HCT116 (cell line): ENCODE results near the gene KHK. TPM values are rescaled to one million over a fixed set of nuclear protein-coding genes. Genes with fewer than 3 reads are reported as not detected.

Experiments used
- ATAC-seq: fragments of 200-7000 bp; cut with Tn5 transposase; 2 replicates; pipeline ENCODE4 v1.9.1; 2020; ENCODE audit warnings: mild to moderate bottlenecking, moderate library complexity
- BruUV-seq: library from RNA; stranded (reverse); fragments of 400-500 nt; replicated peaks from 2 replicates; lab custom pipeline; 2021; lab: Mats Ljungman, UMichigan
- CTCF ChIA-PET: fragments of 300-600 bp; sonication (Branson Sonifier 250); formaldehyde crosslinking; loops from one replicate; lab custom pipeline; 2021; ENCODE audit warnings: antibody characterized with exemption; lab: Charles Lee
- POLR2A ChIA-PET: fragments of 300-600, 350-600 bp; sonication (Branson Sonifier 250); formaldehyde crosslinking; loops from one replicate; lab custom pipeline; 2021; ENCODE audit warnings: antibody characterized with exemption; lab: Charles Lee
- RAD21 ChIA-PET, 2 experiments: fragments of 300-600 bp; sonication (Branson Sonifier 250); formaldehyde crosslinking; loops; one replicate each; lab custom pipeline; 2023; ENCODE audit warnings: low total read pairs in 2 of 2; ENCODE audit not compliant: uncharacterized antibody in 2 of 2, unreplicated experiment in 2 of 2, low non-redundant PET in 1 of 2; lab: Charles Lee
- DNase-seq: peaks from one replicate; pipeline ENCODE4 v3.0.0-alpha.2; 2010; ENCODE audit warnings: low read depth, low spot score
- H2AFZ ChIP-seq: fragments of 200-600 bp; shearing (Covaris generic), sonication (generic); 2 replicates; pipeline ENCODE4 v1.6.1; 2017; ENCODE audit warnings: low read depth, mixed run types, mixed read lengths, antibody characterized with exemption, low read length; ENCODE audit not compliant: poor library complexity, severe bottlenecking
- H3K27ac ChIP-seq: 2 replicates; pipeline ENCODE4 v1.5.1; 2012; ENCODE audit warnings: low read depth, low read length
- H3K27me3 ChIP-seq: fragments of 200-600 bp; sonication (generic); 2 replicates; pipeline ENCODE4 v1.6.1; 2016; ENCODE audit warnings: mixed run types, low read length, mixed read lengths; ENCODE audit not compliant: insufficient read depth
- H3K36me3 ChIP-seq, 2 experiments: fragments of 200-500 bp in 1 of 2; fragments of 200-600 bp in 1 of 2; sonication (Bioruptor generic) in 1 of 2; sonication (generic) in 1 of 2; 2 replicates each; pipeline versions ENCODE4 v1.5.1 to v1.6.1; 2014 to 2016; ENCODE audit warnings: low read length in 2 of 2, inconsistent platforms in 1 of 2, mixed read lengths in 1 of 2, mixed run types in 1 of 2; ENCODE audit not compliant: insufficient read depth in 2 of 2, control insufficient read depth in 1 of 2
- H3K4me1 ChIP-seq, 2 experiments: fragments of 200-600 bp in 1 of 2; sonication (generic) in 1 of 2; 2 replicates each; pipeline versions ENCODE4 v1.5.1 to v1.6.1; 2012 to 2017; ENCODE audit warnings: low read length in 2 of 2, inconsistent platforms in 1 of 2, mild to moderate bottlenecking in 1 of 2, mixed read lengths in 1 of 2, mixed run types in 1 of 2, moderate library complexity in 1 of 2; ENCODE audit not compliant: insufficient read depth in 2 of 2, control insufficient read depth in 1 of 2
- H3K4me2 ChIP-seq: fragments of 200-600 bp; sonication (generic); 2 replicates; pipeline ENCODE4 v1.6.1; 2017; ENCODE audit warnings: mixed run types, low read length, mixed read lengths
- H3K4me3 ChIP-seq, 2 experiments: fragments of 200-600 bp in 1 of 2; sonication (generic) in 1 of 2; replicated peaks in 1 of 2; 2 replicates each; pipeline ENCODE4 v1.5.1; 2011 to 2016; ENCODE audit warnings: low read length in 2 of 2, control low read depth in 1 of 2, low read depth in 1 of 2, mild to moderate bottlenecking in 1 of 2, mixed read lengths in 1 of 2, mixed run types in 1 of 2
- H3K79me2 ChIP-seq: fragments of 200-600 bp; sonication (generic); 2 replicates; pipeline ENCODE4 v1.6.1; 2017; ENCODE audit warnings: mild to moderate bottlenecking, mixed run types, low read length, moderate library complexity, mixed read lengths; ENCODE audit not compliant: insufficient read depth
- H3K9ac ChIP-seq: fragments of 200-600 bp; sonication (generic); 2 replicates; pipeline ENCODE4 v1.6.1; 2016; ENCODE audit warnings: low read length, mixed read lengths
- H3K9me2 ChIP-seq: fragments of 200-600 bp; sonication (generic), shearing (Covaris generic); 2 replicates; pipeline ENCODE4 v1.6.1; 2017; ENCODE audit warnings: mixed run types, mild to moderate bottlenecking, moderate library complexity; ENCODE audit not compliant: insufficient read depth
- H3K9me3 ChIP-seq, 2 experiments: fragments of 200-500 bp in 1 of 2; fragments of 200-600 bp in 1 of 2; sonication (Bioruptor generic) in 1 of 2; sonication (generic) in 1 of 2; 2 replicates each; pipeline ENCODE4 v1.6.1; 2014 to 2017; ENCODE audit warnings: low read length in 2 of 2, mixed read lengths in 2 of 2, inconsistent platforms in 1 of 2, low read depth in 1 of 2, mild to moderate bottlenecking in 1 of 2, mixed run types in 1 of 2, moderate library complexity in 1 of 2; ENCODE audit not compliant: control insufficient read depth in 1 of 2, insufficient read depth in 1 of 2
- H4K20me1 ChIP-seq: fragments of 200-600 bp; sonication (generic), shearing (Covaris generic); 2 replicates; pipeline ENCODE4 v1.6.1; 2017; ENCODE audit warnings: mixed run types, mild to moderate bottlenecking, moderate library complexity; ENCODE audit not compliant: insufficient read depth
- CEBPB ChIP-seq: IDR thresholded peaks from 2 replicates; pipeline ENCODE4 v1.6.1; 2012; ENCODE audit warnings: low read depth
- EZH2phosphoT487 ChIP-seq: fragments of 200-600 bp; IDR thresholded peaks from 2 replicates; pipeline ENCODE4 v1.6.1; 2018; ENCODE audit warnings: antibody characterized with exemption, borderline replicate concordance
- FOSL1 ChIP-seq: IDR thresholded peaks from 2 replicates; pipeline ENCODE4 v1.6.1; 2012; ENCODE audit warnings: low read depth
- POLR2A ChIP-seq: IDR thresholded peaks from 2 replicates; pipeline ENCODE4 v1.7.0; 2011; ENCODE audit warnings: borderline replicate concordance; ENCODE audit not compliant: insufficient read depth, insufficient read length; ENCODE audit errors: extremely low read depth
- POLR2AphosphoS5 ChIP-seq: IDR thresholded peaks from 2 replicates; pipeline ENCODE4 v1.6.1; 2011; ENCODE audit warnings: mild to moderate bottlenecking, low read depth, low read length, moderate library complexity
- RAD21 ChIP-seq: IDR thresholded peaks from 2 replicates; pipeline ENCODE4 v1.6.1; 2012; ENCODE audit warnings: low read depth, mild to moderate bottlenecking
- intact Hi-C: fragments of 100-400 bp; cut with micrococcal nuclease; formaldehyde crosslinking; loops from 2 replicates; pipeline ENCODE4 v1.10.0; 2022
- total RNA-seq: library from RNA; stranded (reverse); gene quantifications from one replicate; pipeline ENCODE4 v1.2.1, GENCODE V29; 2021; ENCODE audit not compliant: unreplicated experiment
- TF ChIP-seq, protein P1 (sequence below): IDR thresholded peaks from 2 replicates; pipeline ENCODE4 v1.6.1; 2012; ENCODE audit warnings: low read depth
- TF ChIP-seq, protein P2 (sequence below): IDR thresholded peaks from 2 replicates; pipeline ENCODE4 v1.6.1; 2011; ENCODE audit warnings: mild to moderate bottlenecking, low read length, moderate library complexity; ENCODE audit not compliant: insufficient replicate concordance; ENCODE audit errors: extremely low read depth

The KHK gene
- total RNA-seq, 1 experiment from 2014 or later, result 6.7 TPM

- POLR2A ChIA-PET, result interaction anchor here (0.7 kb wide), 1 partner anchor 21 kb away, joined by 3 read pairs; no protein-coding TSS in a partner anchor
- RAD21 ChIA-PET, result no interaction called here
- Histone ChIP-seq H3K36me3 (no peaks in the 10 kb centered on the region), H3K79me2 (no peaks in the 10 kb centered on the region), H3K4me1 (peaks cover 5 to 26% of the 10 kb centered on the region in 2 experiments), H3K27ac (no peak overlapping the region), H3K9ac (no peak overlapping the region), H3K27me3 (no peaks in the 10 kb centered on the region), H4K20me1 (no peaks in the 10 kb centered on the region), H3K4me3 (no peak overlapping the region), H3K9me3 (no peaks in the 10 kb centered on the region), H3K4me2 (peak overlapping the region; percentile 98; the same call in 1 of the 2 replicates), H3K9me2 (no peaks in the 10 kb centered on the region), H2AFZ (no peak overlapping the region)
- intact Hi-C loops, result loop anchor here (2.0 kb wide), 1 partner anchor 241 kb away; no protein-coding TSS in a partner anchor
- no peak for TF ChIP-seq CEBPB
- TF ChIP-seq EZH2phosphoT487, result no peak
- no peak for TF ChIP-seq POLR2AphosphoS5
- TF ChIP-seq, protein P1, sequence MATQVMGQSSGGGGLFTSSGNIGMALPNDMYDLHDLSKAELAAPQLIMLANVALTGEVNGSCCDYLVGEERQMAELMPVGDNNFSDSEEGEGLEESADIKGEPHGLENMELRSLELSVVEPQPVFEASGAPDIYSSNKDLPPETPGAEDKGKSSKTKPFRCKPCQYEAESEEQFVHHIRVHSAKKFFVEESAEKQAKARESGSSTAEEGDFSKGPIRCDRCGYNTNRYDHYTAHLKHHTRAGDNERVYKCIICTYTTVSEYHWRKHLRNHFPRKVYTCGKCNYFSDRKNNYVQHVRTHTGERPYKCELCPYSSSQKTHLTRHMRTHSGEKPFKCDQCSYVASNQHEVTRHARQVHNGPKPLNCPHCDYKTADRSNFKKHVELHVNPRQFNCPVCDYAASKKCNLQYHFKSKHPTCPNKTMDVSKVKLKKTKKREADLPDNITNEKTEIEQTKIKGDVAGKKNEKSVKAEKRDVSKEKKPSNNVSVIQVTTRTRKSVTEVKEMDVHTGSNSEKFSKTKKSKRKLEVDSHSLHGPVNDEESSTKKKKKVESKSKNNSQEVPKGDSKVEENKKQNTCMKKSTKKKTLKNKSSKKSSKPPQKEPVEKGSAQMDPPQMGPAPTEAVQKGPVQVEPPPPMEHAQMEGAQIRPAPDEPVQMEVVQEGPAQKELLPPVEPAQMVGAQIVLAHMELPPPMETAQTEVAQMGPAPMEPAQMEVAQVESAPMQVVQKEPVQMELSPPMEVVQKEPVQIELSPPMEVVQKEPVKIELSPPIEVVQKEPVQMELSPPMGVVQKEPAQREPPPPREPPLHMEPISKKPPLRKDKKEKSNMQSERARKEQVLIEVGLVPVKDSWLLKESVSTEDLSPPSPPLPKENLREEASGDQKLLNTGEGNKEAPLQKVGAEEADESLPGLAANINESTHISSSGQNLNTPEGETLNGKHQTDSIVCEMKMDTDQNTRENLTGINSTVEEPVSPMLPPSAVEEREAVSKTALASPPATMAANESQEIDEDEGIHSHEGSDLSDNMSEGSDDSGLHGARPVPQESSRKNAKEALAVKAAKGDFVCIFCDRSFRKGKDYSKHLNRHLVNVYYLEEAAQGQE, result no peak
- TF ChIP-seq FOSL1, result no peak
- TF ChIP-seq, protein P2, sequence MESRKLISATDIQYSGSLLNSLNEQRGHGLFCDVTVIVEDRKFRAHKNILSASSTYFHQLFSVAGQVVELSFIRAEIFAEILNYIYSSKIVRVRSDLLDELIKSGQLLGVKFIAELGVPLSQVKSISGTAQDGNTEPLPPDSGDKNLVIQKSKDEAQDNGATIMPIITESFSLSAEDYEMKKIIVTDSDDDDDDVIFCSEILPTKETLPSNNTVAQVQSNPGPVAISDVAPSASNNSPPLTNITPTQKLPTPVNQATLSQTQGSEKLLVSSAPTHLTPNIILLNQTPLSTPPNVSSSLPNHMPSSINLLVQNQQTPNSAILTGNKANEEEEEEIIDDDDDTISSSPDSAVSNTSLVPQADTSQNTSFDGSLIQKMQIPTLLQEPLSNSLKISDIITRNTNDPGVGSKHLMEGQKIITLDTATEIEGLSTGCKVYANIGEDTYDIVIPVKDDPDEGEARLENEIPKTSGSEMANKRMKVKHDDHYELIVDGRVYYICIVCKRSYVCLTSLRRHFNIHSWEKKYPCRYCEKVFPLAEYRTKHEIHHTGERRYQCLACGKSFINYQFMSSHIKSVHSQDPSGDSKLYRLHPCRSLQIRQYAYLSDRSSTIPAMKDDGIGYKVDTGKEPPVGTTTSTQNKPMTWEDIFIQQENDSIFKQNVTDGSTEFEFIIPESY, result no peak
- TF ChIP-seq RAD21, result no peak
- TF ChIP-seq POLR2A, result no peak
- BruUV-seq, result TSS peak; percentile 52
- ATAC-seq, result no peak
- DNase-seq, result no peak
- CTCF ChIA-PET, result interaction anchor here (0.8 to 2.6 kb wide), 6 partner anchors 12 to 242 kb away, joined by 4 to 14 read pairs (median 6); no protein-coding TSS in a partner anchor
Observed at GRCh38 chr2:27087823-27088410, 1.3 kb downstream of the KHK start.
